ENCODE results near the gene CDK14.

Gene CDK14

DNA sequence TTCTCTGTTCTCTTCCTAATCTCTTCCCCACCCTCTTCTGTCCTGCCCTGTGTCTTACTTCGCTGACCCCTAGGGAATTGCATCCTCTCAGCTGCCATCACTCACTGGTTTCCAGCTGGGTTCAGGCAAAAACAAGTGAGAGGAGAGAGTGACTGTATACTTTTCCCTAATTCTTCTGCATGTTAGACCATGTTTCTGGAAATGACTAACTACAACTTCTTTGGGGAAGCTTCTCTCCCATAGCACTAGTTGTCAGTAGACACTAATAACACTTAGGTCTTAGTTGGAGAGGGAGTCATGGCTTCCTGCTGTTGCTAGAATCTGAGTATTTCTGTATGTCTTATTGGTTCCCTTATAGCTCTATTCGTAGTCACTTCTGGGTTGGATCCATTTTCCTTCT lies 369.1 kb downstream of the CDK14 start:
- Histone ChIP-seq H3K4me1 (ENCODE audit: control insufficient read depth, insufficient read depth, low read length) (peaks cover 9% of the 10 kb centered on the region), H3K36me3 (ENCODE audit: control insufficient read depth, insufficient read depth, low read length) (no peaks in the 10 kb centered on the region), H3K27me3 (ENCODE audit: control insufficient read depth, insufficient read depth, low read length, poor library complexity, severe bottlenecking) (no peaks in the 10 kb centered on the region), H3K9me3 (ENCODE audit: control insufficient read depth, low read length) (no peaks in the 10 kb centered on the region), H3K4me3 (ENCODE audit: insufficient read depth, low read depth, low read length) (no peak overlapping the region), H3K27ac (ENCODE audit: insufficient read depth, low read depth, low read length, poor library complexity, severe bottlenecking) (no peak overlapping the region)
- WGBS, 2 experiments: 59 to 77% methylated on average over 2 of the region's 2 CpGs

DNA sequence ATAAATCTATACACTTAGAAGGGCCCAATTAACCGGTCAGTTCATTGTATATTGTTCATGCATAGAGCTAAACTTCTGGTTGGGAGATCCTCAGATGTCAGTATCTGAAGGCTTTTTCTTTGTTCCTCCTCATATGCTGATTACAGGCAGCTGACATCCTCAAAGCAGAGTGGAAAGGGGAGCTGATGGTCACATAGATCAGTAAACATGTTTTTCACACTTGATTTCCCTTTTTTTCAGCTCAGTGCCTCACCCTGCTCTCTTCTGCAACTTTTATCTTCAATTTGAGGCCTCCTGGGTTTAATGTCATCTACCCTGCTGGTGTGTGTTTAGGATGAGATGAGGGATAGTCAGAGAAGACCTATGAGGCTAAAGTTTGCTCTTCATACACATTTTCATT lies 370.2 kb downstream of the CDK14 start:
- Histone ChIP-seq H3K27ac (ENCODE audit: insufficient read depth, low read depth, low read length, poor library complexity, severe bottlenecking) (no peak overlapping the region), H3K9me3 (ENCODE audit: control insufficient read depth, low read length) (no peaks in the 10 kb centered on the region), H3K4me3 (ENCODE audit: insufficient read depth, low read depth, low read length) (no peak overlapping the region), H3K4me1 (ENCODE audit: control insufficient read depth, insufficient read depth, low read length) (peaks cover 9% of the 10 kb centered on the region), H3K36me3 (ENCODE audit: control insufficient read depth, insufficient read depth, low read length) (no peaks in the 10 kb centered on the region), H3K27me3 (ENCODE audit: control insufficient read depth, insufficient read depth, low read length, poor library complexity, severe bottlenecking) (no peaks in the 10 kb centered on the region)
- 64 to 71% methylated on average over 1 of the region's 1 CpG for WGBS, 2 experiments

DNA sequence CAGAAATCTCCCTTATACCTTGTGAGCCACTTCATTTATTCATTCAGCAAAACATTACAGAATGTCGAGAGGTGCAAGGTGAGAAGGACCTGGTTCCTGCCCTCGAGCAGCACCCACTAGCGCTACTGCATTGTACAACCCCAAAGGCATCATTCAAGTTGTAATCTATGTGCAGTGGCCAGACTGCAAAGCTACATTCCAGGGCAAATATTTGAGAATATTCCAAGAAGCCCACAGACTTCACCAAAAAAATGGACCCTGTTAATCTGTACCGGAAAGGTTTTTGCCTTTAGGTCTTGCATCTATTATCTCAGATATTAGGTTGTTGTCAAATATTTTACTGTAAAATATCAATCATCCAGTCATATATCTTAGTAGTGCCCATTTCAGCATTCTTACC lies 372.8 kb downstream of the CDK14 start:
- 95 to 97% methylated on average over 3 to 4 of the region's 4 CpGs for WGBS, 2 experiments
- no peak overlapping the region for H3K27ac ChIP-seq (ENCODE audit: insufficient read depth, low read depth, low read length, poor library complexity, severe bottlenecking)
- peaks cover 4% of the 10 kb centered on the region for H3K9me3 ChIP-seq (ENCODE audit: control insufficient read depth, low read length)
- H3K4me1 ChIP-seq (ENCODE audit: control insufficient read depth, insufficient read depth, low read length): peaks cover 9% of the 10 kb centered on the region
- no peak overlapping the region for H3K4me3 ChIP-seq (ENCODE audit: insufficient read depth, low read depth, low read length)
- H3K27me3 ChIP-seq (ENCODE audit: control insufficient read depth, insufficient read depth, low read length, poor library complexity, severe bottlenecking): no peaks in the 10 kb centered on the region
- H3K36me3 ChIP-seq (ENCODE audit: control insufficient read depth, insufficient read depth, low read length): no peaks in the 10 kb centered on the region

DNA sequence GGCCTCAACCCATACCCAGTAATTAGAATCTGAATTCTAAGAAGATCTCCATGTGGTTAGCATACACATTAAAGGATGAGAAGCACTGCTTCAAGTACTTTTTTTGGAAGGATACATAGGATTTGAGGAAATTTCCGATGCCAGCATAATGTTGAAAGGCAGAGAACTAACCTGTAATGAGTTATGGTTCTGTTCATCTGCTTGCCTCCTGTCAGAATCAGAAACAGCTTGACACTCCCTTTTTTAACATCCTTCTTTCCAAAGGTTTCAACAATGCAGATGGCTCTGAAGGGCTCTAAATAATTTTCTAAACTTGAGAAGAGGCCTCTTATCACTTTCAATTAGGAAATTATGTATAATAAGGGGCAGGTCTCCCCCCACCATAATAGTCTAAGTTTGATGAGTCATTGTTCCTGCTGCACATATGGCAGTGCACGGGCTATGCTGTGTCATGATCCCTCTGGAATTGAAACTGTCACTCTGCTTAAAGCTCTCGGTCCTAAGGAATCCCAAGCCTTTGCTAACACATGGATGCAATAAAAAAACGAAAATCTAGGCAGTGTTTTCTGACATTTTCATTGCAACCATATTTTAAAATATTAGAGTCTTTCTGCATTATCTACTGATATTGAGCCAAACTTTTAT lies 376.9 kb downstream of the CDK14 start:
- WGBS, 2 experiments: 94 to 97% methylated on average over 4 of the region's 4 CpGs
- H3K9me3 ChIP-seq (ENCODE audit: control insufficient read depth, low read length): peaks cover 4% of the 10 kb centered on the region
- no peak overlapping the region for H3K27ac ChIP-seq (ENCODE audit: insufficient read depth, low read depth, low read length, poor library complexity, severe bottlenecking)
- H3K27me3 ChIP-seq (ENCODE audit: control insufficient read depth, insufficient read depth, low read length, poor library complexity, severe bottlenecking): no peaks in the 10 kb centered on the region
- no peaks in the 10 kb centered on the region for H3K36me3 ChIP-seq (ENCODE audit: control insufficient read depth, insufficient read depth, low read length)
- no peak overlapping the region for H3K4me3 ChIP-seq (ENCODE audit: insufficient read depth, low read depth, low read length)
- H3K4me1 ChIP-seq (ENCODE audit: control insufficient read depth, insufficient read depth, low read length): no peaks in the 10 kb centered on the region

GRCh38 chr7:90977056-90977455 lies 380.9 kb downstream of the CDK14 start:
- 93 to 96% methylated on average over 5 of the region's 5 CpGs for WGBS, 2 experiments
- Histone ChIP-seq H3K36me3 (ENCODE audit: control insufficient read depth, insufficient read depth, low read length) (no peaks in the 10 kb centered on the region), H3K4me1 (ENCODE audit: control insufficient read depth, insufficient read depth, low read length) (no peaks in the 10 kb centered on the region), H3K27ac (ENCODE audit: insufficient read depth, low read depth, low read length, poor library complexity, severe bottlenecking) (no peak overlapping the region), H3K9me3 (ENCODE audit: control insufficient read depth, low read length) (peaks cover 4% of the 10 kb centered on the region), H3K4me3 (ENCODE audit: insufficient read depth, low read depth, low read length) (no peak overlapping the region), H3K27me3 (ENCODE audit: control insufficient read depth, insufficient read depth, low read length, poor library complexity, severe bottlenecking) (no peaks in the 10 kb centered on the region)

DNA sequence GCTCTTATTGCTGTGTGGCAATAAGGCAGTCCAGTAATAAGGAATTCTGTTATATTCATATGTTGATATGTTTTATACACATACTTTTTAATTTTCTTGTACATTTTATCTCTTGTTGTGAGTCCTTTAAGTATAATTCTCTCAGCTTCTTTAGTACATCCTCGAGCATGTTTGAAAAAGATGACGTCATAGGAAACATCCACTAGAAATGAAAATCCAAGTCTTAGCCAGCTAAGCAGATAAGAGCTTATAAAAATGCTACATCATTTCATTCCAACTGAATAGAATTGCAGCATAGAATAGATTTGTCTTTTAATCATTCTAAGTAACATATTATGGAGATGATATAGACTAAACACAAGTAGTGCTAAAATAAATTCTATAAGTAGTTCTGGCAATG lies 384.4 kb downstream of the CDK14 start:
- no peaks in the 10 kb centered on the region for H3K36me3 ChIP-seq (ENCODE audit: control insufficient read depth, insufficient read depth, low read length)
- H3K9me3 ChIP-seq (ENCODE audit: control insufficient read depth, low read length): peaks cover 3% of the 10 kb centered on the region
- H3K4me3 ChIP-seq (ENCODE audit: insufficient read depth, low read depth, low read length): no peak overlapping the region
- no peak overlapping the region for H3K27ac ChIP-seq (ENCODE audit: insufficient read depth, low read depth, low read length, poor library complexity, severe bottlenecking)
- no peaks in the 10 kb centered on the region for H3K4me1 ChIP-seq (ENCODE audit: control insufficient read depth, insufficient read depth, low read length)
- WGBS, 2 experiments: 47 to 50% methylated on average over 2 of the region's 2 CpGs
- no peaks in the 10 kb centered on the region for H3K27me3 ChIP-seq (ENCODE audit: control insufficient read depth, insufficient read depth, low read length, poor library complexity, severe bottlenecking)

GRCh38 chr7:90982228-90982627 lies 386.1 kb downstream of the CDK14 start:
- 97 to 99% methylated on average over 2 of the region's 2 CpGs for WGBS, 2 experiments
- Histone ChIP-seq H3K36me3 (ENCODE audit: control insufficient read depth, insufficient read depth, low read length) (no peaks in the 10 kb centered on the region), H3K4me3 (ENCODE audit: insufficient read depth, low read depth, low read length) (no peak overlapping the region)

DNA sequence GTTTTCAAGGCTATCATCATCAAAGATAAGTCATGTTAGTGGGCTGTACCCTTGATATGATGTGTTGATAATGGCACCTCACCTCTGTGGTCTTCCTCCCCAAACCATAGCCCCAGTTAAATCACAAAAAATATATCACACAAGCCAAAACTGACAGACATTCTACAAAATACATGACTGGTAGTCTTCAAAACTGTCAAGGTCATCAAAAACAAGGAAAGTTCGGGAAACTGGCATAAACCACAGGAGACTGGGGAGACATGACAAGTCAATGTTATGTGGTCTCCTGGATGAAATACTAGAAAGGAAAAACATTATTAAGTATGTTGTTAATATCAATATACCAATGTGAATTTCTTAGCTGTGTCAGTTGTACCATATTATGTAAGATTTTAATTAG lies 388.6 kb downstream of the CDK14 start:
- no peak overlapping the region for H3K4me3 ChIP-seq (ENCODE audit: insufficient read depth, low read depth, low read length)
- no peaks in the 10 kb centered on the region for H3K4me1 ChIP-seq (ENCODE audit: control insufficient read depth, insufficient read depth, low read length)
- H3K36me3 ChIP-seq (ENCODE audit: control insufficient read depth, insufficient read depth, low read length): no peaks in the 10 kb centered on the region
- H3K27me3 ChIP-seq (ENCODE audit: control insufficient read depth, insufficient read depth, low read length, poor library complexity, severe bottlenecking): no peaks in the 10 kb centered on the region
- H3K9me3 ChIP-seq (ENCODE audit: control insufficient read depth, low read length): peaks cover 3% of the 10 kb centered on the region
- 92 to 94% methylated on average over 1 of the region's 1 CpG for WGBS, 2 experiments
- H3K27ac ChIP-seq (ENCODE audit: insufficient read depth, low read depth, low read length, poor library complexity, severe bottlenecking): no peak overlapping the region

More at GRCh38 chr7:90982228-90982627, 386.1 kb downstream of the CDK14 start:
- H3K27ac ChIP-seq (ENCODE audit: insufficient read depth, low read depth, low read length, poor library complexity, severe bottlenecking): no peak overlapping the region
- peaks cover 3% of the 10 kb centered on the region for H3K9me3 ChIP-seq (ENCODE audit: control insufficient read depth, low read length)
- no peaks in the 10 kb centered on the region for H3K27me3 ChIP-seq (ENCODE audit: control insufficient read depth, insufficient read depth, low read length, poor library complexity, severe bottlenecking)
- H3K4me1 ChIP-seq (ENCODE audit: control insufficient read depth, insufficient read depth, low read length): no peaks in the 10 kb centered on the region

GRCh38 chr7:90988516-90988915 lies 392.4 kb downstream of the CDK14 start:
- WGBS, 2 experiments: 73 to 75% methylated on average over 1 of the region's 1 CpG
- H3K27me3 ChIP-seq (ENCODE audit: control insufficient read depth, insufficient read depth, low read length, poor library complexity, severe bottlenecking): no peaks in the 10 kb centered on the region
- H3K36me3 ChIP-seq (ENCODE audit: control insufficient read depth, insufficient read depth, low read length): no peaks in the 10 kb centered on the region
- H3K4me3 ChIP-seq (ENCODE audit: insufficient read depth, low read depth, low read length): no peak overlapping the region
- H3K27ac ChIP-seq (ENCODE audit: insufficient read depth, low read depth, low read length, poor library complexity, severe bottlenecking): no peak overlapping the region
- H3K4me1 ChIP-seq (ENCODE audit: control insufficient read depth, insufficient read depth, low read length): no peaks in the 10 kb centered on the region
- H3K9me3 ChIP-seq (ENCODE audit: control insufficient read depth, low read length): no peaks in the 10 kb centered on the region

GRCh38 chr7:90988996-90989765 lies 393.1 kb downstream of the CDK14 start:
- Histone ChIP-seq H3K4me3 (ENCODE audit: insufficient read depth, low read depth, low read length) (no peak overlapping the region), H3K27me3 (ENCODE audit: control insufficient read depth, insufficient read depth, low read length, poor library complexity, severe bottlenecking) (no peaks in the 10 kb centered on the region), H3K4me1 (ENCODE audit: control insufficient read depth, insufficient read depth, low read length) (no peaks in the 10 kb centered on the region), H3K27ac (ENCODE audit: insufficient read depth, low read depth, low read length, poor library complexity, severe bottlenecking) (no peak overlapping the region), H3K36me3 (ENCODE audit: control insufficient read depth, insufficient read depth, low read length) (no peaks in the 10 kb centered on the region), H3K9me3 (ENCODE audit: control insufficient read depth, low read length) (no peaks in the 10 kb centered on the region)
- 81 to 96% methylated on average over 3 to 4 of the region's 5 CpGs for WGBS, 2 experiments
